Neural progenitor cell (in vitro differentiated cells): Measurements from ENCODE around the gene LHX4.

ENCODE experiments used
- CTCF ChIP-seq: fragments of 200-600 bp; sonication (generic); IDR thresholded peaks from 2 replicates; pipeline ENCODE4 v1.5.1; 2017; ENCODE audit warnings: antibody characterized with exemption, mild to moderate bottlenecking
- EZH2 ChIP-seq: fragments of 200-600 bp; sonication (generic); IDR thresholded peaks from 2 replicates; pipeline ENCODE4 v1.6.1; 2017; ENCODE audit warnings: antibody characterized with exemption, mild to moderate bottlenecking, moderate library complexity

GRCh38 chr1:180272395-180272794 is 42.3 kb downstream of the LHX4 start:
- TF ChIP-seq CTCF (no peak), EZH2 (no peak)
